ENCODE data around the gene ZNF860. TPM values are rescaled to one million over a fixed set of nuclear protein-coding genes. Genes with fewer than 3 reads are reported as not detected.

Gene ZNF860
- total RNA-seq, 1 donor from 2014 or later = 0.29 TPM

DNA sequence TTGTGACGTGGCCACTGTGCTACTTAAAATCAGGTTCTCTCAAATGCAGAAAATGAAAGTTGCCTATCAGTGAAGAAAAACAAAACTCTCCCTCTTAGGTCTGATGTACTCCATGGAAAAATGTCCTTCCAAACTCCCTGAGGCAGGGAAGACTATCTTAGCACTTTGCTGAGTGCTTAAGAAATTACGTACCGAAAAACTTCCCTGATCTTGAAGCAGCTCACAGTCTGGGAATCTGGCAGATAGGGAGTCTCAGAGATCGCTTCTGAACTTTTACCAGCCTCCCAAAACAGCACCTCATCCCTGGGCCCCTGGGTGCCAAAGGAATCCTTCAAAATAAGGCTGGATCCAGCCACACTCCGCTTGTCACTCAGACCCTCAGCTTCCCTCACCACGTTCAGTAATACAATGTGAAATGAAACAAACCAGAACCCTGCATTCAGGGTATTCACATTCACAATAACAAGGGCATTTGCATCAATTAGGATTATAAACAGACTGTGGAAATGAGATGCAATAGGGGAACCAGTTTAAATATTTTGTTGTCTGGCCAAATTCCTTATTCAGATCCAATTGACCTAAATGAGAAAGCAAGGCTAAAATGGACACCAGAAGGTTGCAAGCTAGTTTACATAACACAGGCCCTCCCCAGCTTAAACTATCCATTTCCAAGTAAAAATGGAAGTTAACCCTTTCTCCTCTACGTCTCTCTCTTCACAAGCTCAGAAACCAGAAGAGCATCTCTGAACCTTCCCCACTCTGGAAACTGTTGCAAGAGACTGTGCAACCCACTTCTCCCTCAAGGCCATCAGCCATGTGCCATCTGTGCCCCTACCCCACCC is 21.4 kb upstream of the ZNF860 start:
- TF ChIP-seq, protein P1, sequence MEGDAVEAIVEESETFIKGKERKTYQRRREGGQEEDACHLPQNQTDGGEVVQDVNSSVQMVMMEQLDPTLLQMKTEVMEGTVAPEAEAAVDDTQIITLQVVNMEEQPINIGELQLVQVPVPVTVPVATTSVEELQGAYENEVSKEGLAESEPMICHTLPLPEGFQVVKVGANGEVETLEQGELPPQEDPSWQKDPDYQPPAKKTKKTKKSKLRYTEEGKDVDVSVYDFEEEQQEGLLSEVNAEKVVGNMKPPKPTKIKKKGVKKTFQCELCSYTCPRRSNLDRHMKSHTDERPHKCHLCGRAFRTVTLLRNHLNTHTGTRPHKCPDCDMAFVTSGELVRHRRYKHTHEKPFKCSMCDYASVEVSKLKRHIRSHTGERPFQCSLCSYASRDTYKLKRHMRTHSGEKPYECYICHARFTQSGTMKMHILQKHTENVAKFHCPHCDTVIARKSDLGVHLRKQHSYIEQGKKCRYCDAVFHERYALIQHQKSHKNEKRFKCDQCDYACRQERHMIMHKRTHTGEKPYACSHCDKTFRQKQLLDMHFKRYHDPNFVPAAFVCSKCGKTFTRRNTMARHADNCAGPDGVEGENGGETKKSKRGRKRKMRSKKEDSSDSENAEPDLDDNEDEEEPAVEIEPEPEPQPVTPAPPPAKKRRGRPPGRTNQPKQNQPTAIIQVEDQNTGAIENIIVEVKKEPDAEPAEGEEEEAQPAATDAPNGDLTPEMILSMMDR (conservative IDR thresholded peaks at IDR 0.05; ENCODE audit: low read depth, low read length) = no peak
- DNase-seq (ENCODE audit: low read depth) = no peak
- peak overlapping the region; percentile 26 for H3K4me3 ChIP-seq (ENCODE audit: low read depth, low read length)

DNA sequence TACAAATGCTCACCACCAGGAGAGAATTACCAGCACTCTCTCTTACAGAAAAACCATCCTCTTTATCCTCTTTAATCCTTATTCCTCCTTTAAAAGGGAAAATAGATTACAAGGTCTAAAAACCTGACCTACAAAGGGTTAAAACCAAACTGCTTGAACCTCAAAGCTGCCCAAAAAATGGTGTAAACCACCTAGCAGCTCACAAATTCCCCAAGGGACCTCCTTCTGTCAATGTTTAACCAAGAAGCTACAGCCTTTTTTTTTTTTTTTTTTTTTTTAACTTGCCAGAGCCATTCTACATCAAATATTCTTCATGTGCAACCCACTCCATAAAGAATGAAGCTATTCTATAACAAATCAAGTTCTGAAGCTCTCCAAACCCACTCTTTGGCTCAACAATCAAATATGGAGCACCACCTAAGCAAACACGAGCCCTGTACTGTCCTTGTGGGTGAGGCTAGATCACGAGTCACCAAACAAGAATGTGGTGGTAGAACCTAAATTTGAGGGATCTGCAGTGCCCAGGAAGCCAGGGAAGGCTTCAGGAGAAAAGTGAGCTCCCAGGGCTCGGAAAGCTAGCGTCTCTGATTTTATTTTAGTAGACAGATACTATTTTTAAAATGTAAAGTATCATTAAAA is 20.6 kb upstream of the ZNF860 start:
- no peak overlapping the region for H3K4me3 ChIP-seq (ENCODE audit: low read depth, low read length)
- DNase-seq (ENCODE audit: low read depth) = no peak
- TF ChIP-seq, protein P1 (conservative IDR thresholded peaks at IDR 0.05; ENCODE audit: low read depth, low read length) = no peak

DNA sequence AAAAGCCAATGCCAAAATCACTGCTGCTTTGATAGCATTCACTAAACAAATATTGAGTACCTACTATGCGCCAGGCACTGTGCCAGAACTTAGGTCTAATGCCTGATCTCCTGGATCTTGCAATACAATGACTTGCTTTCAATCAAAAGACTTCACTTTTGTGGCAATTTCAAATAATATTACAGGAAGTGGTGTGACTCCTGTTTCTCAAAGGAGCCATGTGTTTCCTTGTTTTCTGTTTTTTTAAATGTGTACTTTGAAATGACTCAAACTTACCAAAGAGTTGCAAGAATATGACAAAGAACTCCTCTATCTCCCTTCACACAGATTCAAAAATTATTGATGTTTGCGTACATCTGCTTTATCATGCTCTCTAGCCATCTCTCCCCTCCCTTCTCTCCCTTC is 18.7 kb upstream of the ZNF860 start:
- TF ChIP-seq, protein P1 (conservative IDR thresholded peaks at IDR 0.05; ENCODE audit: low read depth, low read length) = no peak
- no peak overlapping the region for H3K4me3 ChIP-seq (ENCODE audit: low read depth, low read length)
- no peak for DNase-seq (ENCODE audit: low read depth)

DNA sequence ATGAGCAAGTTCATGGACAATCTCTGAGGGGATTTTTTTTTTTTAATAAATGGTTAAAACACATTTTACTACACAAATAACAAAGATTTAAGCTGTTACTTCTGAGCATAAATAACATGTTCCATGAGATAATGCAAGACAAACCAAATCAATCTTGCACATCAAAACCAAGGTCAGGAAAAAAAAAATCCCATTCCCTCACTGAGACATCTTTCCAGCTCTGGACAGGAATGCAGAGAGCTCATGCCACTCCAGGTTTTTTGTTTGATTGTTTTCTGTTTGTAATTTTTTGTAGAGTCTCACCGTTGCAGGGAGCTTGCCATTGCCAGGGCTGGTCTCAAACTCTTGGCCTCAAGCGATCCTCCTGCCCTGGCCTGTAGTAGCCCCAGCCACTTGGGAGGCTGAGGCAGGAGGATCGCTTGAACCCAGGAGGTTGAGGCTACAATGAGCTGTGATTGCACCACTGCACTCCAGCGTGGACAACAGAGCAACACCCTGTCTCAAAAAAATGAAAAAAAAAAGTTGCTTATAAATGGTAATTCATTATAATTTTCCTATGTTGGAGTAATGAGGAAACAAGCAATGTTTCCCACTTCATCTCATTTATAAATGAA is 14.5 kb upstream of the ZNF860 start:
- TF ChIP-seq, protein P1 (conservative IDR thresholded peaks at IDR 0.05; ENCODE audit: low read depth, low read length) = no peak
- H3K4me3 ChIP-seq (ENCODE audit: low read depth, low read length) = no peak overlapping the region
- no peak for DNase-seq (ENCODE audit: low read depth)

DNA sequence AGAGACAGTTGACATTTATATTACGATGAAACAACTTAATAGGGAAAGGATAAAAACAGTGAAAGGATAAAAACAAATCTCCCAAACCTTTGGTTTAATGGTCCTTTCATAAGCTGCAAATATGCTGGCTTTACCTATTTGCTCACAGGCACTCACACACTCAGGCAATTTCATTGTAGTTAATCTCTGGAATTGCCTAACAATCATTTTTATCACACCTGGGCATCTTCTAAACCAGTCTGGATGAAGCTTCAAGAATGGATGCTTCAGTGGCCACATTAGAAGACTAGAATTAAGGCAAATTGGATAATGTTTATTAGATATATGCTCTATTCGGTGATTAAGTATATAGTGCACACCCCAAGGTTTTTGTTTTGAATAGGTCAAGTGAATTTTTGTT is 14.0 kb upstream of the ZNF860 start:
- DNase-seq (ENCODE audit: low read depth) = no peak
- TF ChIP-seq, protein P1 (conservative IDR thresholded peaks at IDR 0.05; ENCODE audit: low read depth, low read length) = no peak
- H3K4me3 ChIP-seq (ENCODE audit: low read depth, low read length) = no peak overlapping the region

DNA sequence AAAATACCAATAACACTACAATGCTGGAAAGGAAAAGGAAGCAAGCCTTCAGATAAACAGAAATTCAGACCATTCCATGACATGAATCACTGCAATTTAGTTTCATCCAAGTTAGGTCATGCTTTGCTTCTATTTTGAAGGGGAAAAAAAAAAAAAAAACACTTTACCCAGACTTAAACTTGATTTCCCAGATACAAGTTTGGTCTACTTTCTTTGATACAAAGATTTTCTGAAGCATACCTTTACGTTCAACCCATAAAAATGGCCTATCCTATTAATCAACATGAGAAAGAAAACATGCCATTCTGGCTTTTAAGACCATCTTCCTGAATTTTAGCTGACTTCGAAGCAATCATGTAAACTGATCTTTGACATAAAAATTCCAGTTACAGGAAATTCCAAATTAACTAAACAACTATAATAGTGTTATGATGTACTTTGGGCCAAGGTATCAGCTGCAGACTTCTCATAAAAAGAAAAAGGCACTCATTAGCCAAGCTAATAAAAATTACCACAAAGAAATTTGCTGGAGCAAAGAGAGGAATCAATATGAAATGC is 13.1 kb upstream of the ZNF860 start:
- TF ChIP-seq, protein P1 (conservative IDR thresholded peaks at IDR 0.05; ENCODE audit: low read depth, low read length) = no peak
- peak overlapping the region; percentile 34 for H3K4me3 ChIP-seq (ENCODE audit: low read depth, low read length)
- DNase-seq (ENCODE audit: low read depth) = peak; percentile 56
